ENCODE data around the gene TMEM243.

GRCh38 chr7:87193912-87194311 lies 25.6 kb downstream of the TMEM243 start:
- TF ChIP-seq FOSL2 (CRISPR knock-in tag; IDR thresholded peaks at IDR 0.05) (no peak), MAZ (IDR thresholded peaks at IDR 0.05; ENCODE audit: borderline replicate concordance, low read depth, low read length) (no peak), MAZ (CRISPR knock-in tag; IDR thresholded peaks at IDR 0.05; ENCODE audit: low read depth) (no peak), CTCF (CRISPR knock-in tag; IDR thresholded peaks at IDR 0.05) (no peak)
